ENCODE results near the gene CYTH1.

CYTH1 gene

GRCh38 chr17:78652024-78652423 is 130.0 kb downstream of the CYTH1 start:
- no peak for DNase-seq (ENCODE audit: low read depth in 3 of 3)

- DNase-seq (ENCODE audit: low read depth in 3 of 3) = no peak
These were observed 130.5 kb downstream of the CYTH1 start for GRCh38 chr17:78651554-78651953.

GRCh38 chr17:78650093-78650715 is 131.9 kb downstream of the CYTH1 start:
- DNase-seq (ENCODE audit: low read depth in 3 of 3) = no peak

- no peak for DNase-seq (ENCODE audit: low read depth in 3 of 3)
These were observed 133.8 kb downstream of the CYTH1 start for GRCh38 chr17:78648293-78648692.

GRCh38 chr17:78647032-78647431 is 135.0 kb downstream of the CYTH1 start:
- DNase-seq (ENCODE audit: low read depth in 3 of 3) = no peak

GRCh38 chr17:78645421-78646295 is 136.4 kb downstream of the CYTH1 start:
- DNase-seq (ENCODE audit: low read depth in 3 of 3) = peak; percentile 31 to 47 (median 45)

GRCh38 chr17:78644931-78645351 is 137.1 kb downstream of the CYTH1 start:
- DNase-seq (ENCODE audit: low read depth in 3 of 3) = no peak

GRCh38 chr17:78644224-78644623 is 137.8 kb downstream of the CYTH1 start:
- no peak for DNase-seq (ENCODE audit: low read depth in 3 of 3)

GRCh38 chr17:78643326-78643725 is 138.7 kb downstream of the CYTH1 start:
- DNase-seq (ENCODE audit: low read depth in 3 of 3) = no peak

- no peak for DNase-seq (ENCODE audit: low read depth in 3 of 3)
These were observed 139.4 kb downstream of the CYTH1 start for GRCh38 chr17:78642707-78643106.

GRCh38 chr17:78641666-78642065 is 140.4 kb downstream of the CYTH1 start:
- no peak for DNase-seq (ENCODE audit: low read depth in 3 of 3)

GRCh38 chr17:78641243-78641642 is 140.8 kb downstream of the CYTH1 start:
- no peak for DNase-seq (ENCODE audit: low read depth in 3 of 3)

GRCh38 chr17:78640700-78641099 is 141.4 kb downstream of the CYTH1 start:
- no peak for DNase-seq (ENCODE audit: low read depth in 3 of 3)

GRCh38 chr17:78637643-78638420 is 144.2 kb downstream of the CYTH1 start:
- DNase-seq (ENCODE audit: low read depth in 3 of 3) = no peak

GRCh38 chr17:78637146-78637545 is 144.9 kb downstream of the CYTH1 start:
- DNase-seq (ENCODE audit: low read depth in 3 of 3) = no peak

GRCh38 chr17:78634154-78634553 is 147.9 kb downstream of the CYTH1 start:
- no peak for DNase-seq (ENCODE audit: low read depth in 3 of 3)

- DNase-seq (ENCODE audit: low read depth in 3 of 3) = no peak
These were observed 152.6 kb downstream of the CYTH1 start for GRCh38 chr17:78629436-78629995.

- no peak for DNase-seq (ENCODE audit: low read depth in 3 of 3)
These were observed 153.3 kb downstream of the CYTH1 start for GRCh38 chr17:78628547-78629435.

- no peak for DNase-seq (ENCODE audit: low read depth in 3 of 3)
These were observed 157.5 kb downstream of the CYTH1 start for GRCh38 chr17:78624324-78625151.

Measured in stimulated activated CD4-positive, alpha-beta T cell treated with anti-CD3 and anti-CD28 coated beads, TNF-alpha, amount 100 ng/mL, for 4 hours (primary cell).